PC-9 (cell line): ENCODE measurements around the gene LRP1B. TPM values are rescaled to one million over a fixed set of nuclear protein-coding genes. Genes with fewer than 3 reads are reported as not detected.

Experiments used
- BruUV-seq: library from RNA; stranded (reverse); fragments of 400-500 nt; replicated peaks from 2 replicates; lab custom pipeline; 2021; lab: Mats Ljungman, UMichigan
- CTCF ChIA-PET: fragments of 300-600 bp; sonication (Branson Sonifier 250); formaldehyde crosslinking; loops from one replicate; lab custom pipeline; 2022; ENCODE audit warnings: antibody characterized with exemption; lab: Charles Lee
- POLR2A ChIA-PET: fragments of 300-600 bp; sonication (Branson Sonifier 250); formaldehyde crosslinking; loops from one replicate; lab custom pipeline; 2022; ENCODE audit warnings: antibody characterized with exemption; ENCODE audit not compliant: unreplicated experiment; lab: Charles Lee
- DNase-seq, 2 experiments: peaks; one replicate each; pipeline versions ENCODE4 v3.0.0 to v3.0.0-alpha.2; 2015 to 2022; ENCODE audit warnings: mixed read lengths in 1 of 2
- H2AFZ ChIP-seq: fragments of 200-600 bp; sonication (generic); 2 replicates; pipeline ENCODE4 v1.8.1; 2017; ENCODE audit warnings: antibody characterized with exemption
- H3F3A ChIP-seq: fragments of 200-600 bp; sonication (generic); 2 replicates; pipeline ENCODE4 v1.8.1; 2017; ENCODE audit warnings: antibody characterized with exemption, mild to moderate bottlenecking, low read depth; ENCODE audit not compliant: insufficient read depth
- H3K27ac ChIP-seq: fragments of 200-600 bp; sonication (generic); 2 replicates; pipeline ENCODE4 v1.6.1; 2016; ENCODE audit warnings: mixed run types
- H3K27me3 ChIP-seq: fragments of 200-600 bp; sonication (generic); 2 replicates; pipeline ENCODE4 v1.6.1; 2016; ENCODE audit warnings: low read depth, mixed run types; ENCODE audit not compliant: insufficient read depth
- H3K36me3 ChIP-seq: fragments of 200-600 bp; sonication (generic); 2 replicates; pipeline ENCODE4 v1.6.1; 2016; ENCODE audit warnings: low read depth, mixed run types
- H3K4me1 ChIP-seq: fragments of 200-600 bp; sonication (generic); replicated peaks from 2 replicates; pipeline ENCODE4 v1.6.1; 2016; ENCODE audit warnings: mixed run types; ENCODE audit not compliant: insufficient read depth
- H3K4me2 ChIP-seq: fragments of 200-600 bp; sonication (generic); 2 replicates; pipeline ENCODE4 v1.6.1; 2017; ENCODE audit warnings: mixed run types
- H3K4me3 ChIP-seq: fragments of 200-600 bp; sonication (generic); 2 replicates; pipeline ENCODE4 v1.6.1; 2016; ENCODE audit warnings: mixed run types
- H3K79me2 ChIP-seq: fragments of 200-600 bp; sonication (generic); 2 replicates; pipeline ENCODE4 v1.6.1; 2017; ENCODE audit warnings: low read depth, mixed run types
- H3K9me2 ChIP-seq: fragments of 200-600 bp; sonication (generic); 2 replicates; pipeline ENCODE4 v1.8.1; 2017; ENCODE audit warnings: mild to moderate bottlenecking; ENCODE audit not compliant: insufficient read depth
- H3K9me3 ChIP-seq: fragments of 200-600 bp; sonication (generic); 2 replicates; pipeline ENCODE4 v1.8.1; 2016; ENCODE audit warnings: low read depth; ENCODE audit not compliant: insufficient read depth
- H4K20me1 ChIP-seq: fragments of 200-600 bp; sonication (generic); 2 replicates; pipeline ENCODE4 v1.8.1; 2017; ENCODE audit not compliant: insufficient read depth
- EZH2 ChIP-seq: fragments of 200-600 bp; sonication (generic); IDR thresholded peaks from 2 replicates; pipeline ENCODE4 v1.8.0; 2017; ENCODE audit warnings: antibody characterized with exemption, low read depth
- intact Hi-C: fragments of 100-400 bp; cut with micrococcal nuclease; formaldehyde crosslinking; loops from one replicate; pipeline ENCODE4 v1.10.0; 2022; ENCODE audit not compliant: unreplicated experiment
- total RNA-seq: library from RNA; stranded (reverse); gene quantifications from 2 replicates; pipeline ENCODE4 v1.2.3, GENCODE V29; 2021
- TF ChIP-seq, protein P1 (sequence below): fragments of 200-600 bp; sonication (generic); conservative IDR thresholded peaks from 2 replicates; pipeline ENCODE4 v1.6.1; 2017; ENCODE audit warnings: mixed run types, antibody characterized with exemption, mild to moderate bottlenecking, moderate library complexity

The LRP1B gene
- total RNA-seq, 1 experiment from 2014 or later, result 1.7 TPM

DNA sequence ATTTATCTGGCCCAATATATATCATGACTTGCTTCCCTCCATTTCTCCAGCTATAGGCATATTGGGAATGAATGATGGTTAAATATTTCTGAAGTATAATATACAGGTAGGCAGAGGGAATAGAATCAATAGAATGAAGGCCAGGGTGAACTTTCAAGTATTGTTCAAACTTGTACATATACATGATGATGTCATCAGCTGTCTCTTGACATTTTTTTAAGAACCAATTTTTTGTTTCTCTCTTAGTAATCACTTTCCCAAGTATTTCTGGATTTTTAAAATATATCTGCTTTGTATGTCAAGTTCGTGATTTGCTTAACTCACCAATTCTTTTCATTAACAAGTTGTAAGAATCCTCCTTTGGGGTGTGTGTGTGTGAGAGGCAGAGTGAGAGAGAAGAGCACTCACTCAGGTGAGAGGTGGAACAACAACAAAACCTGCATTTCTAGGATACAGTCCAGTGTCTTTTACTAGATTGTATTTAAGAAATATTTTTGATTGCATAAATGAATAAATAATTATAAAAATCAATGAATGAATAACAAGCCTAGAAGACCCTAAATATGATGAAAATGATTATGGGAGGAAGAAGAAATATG, 1239.1 kb downstream of the LRP1B start:
- ChIA-PET CTCF (no interaction called here), POLR2A (no interaction called here)
- no peaks in the 10 kb centered on the region for H3K9me3 ChIP-seq
- intact Hi-C loops, result no loop called here
- no TSS peak for BruUV-seq
- no peak overlapping the region for H3K27ac ChIP-seq
- H3K27me3 ChIP-seq, result no peaks in the 10 kb centered on the region
- H3K36me3 ChIP-seq, result no peaks in the 10 kb centered on the region
- H3K9me2 ChIP-seq, result no peaks in the 10 kb centered on the region
- no peak overlapping the region for H3K4me2 ChIP-seq
- H2AFZ ChIP-seq, result no peak overlapping the region
- TF ChIP-seq EZH2, result no peak
- TF ChIP-seq, protein P1, sequence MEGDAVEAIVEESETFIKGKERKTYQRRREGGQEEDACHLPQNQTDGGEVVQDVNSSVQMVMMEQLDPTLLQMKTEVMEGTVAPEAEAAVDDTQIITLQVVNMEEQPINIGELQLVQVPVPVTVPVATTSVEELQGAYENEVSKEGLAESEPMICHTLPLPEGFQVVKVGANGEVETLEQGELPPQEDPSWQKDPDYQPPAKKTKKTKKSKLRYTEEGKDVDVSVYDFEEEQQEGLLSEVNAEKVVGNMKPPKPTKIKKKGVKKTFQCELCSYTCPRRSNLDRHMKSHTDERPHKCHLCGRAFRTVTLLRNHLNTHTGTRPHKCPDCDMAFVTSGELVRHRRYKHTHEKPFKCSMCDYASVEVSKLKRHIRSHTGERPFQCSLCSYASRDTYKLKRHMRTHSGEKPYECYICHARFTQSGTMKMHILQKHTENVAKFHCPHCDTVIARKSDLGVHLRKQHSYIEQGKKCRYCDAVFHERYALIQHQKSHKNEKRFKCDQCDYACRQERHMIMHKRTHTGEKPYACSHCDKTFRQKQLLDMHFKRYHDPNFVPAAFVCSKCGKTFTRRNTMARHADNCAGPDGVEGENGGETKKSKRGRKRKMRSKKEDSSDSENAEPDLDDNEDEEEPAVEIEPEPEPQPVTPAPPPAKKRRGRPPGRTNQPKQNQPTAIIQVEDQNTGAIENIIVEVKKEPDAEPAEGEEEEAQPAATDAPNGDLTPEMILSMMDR, result no peak; the same call in 1 of the 2 replicates
- no peak for DNase-seq
- no peak overlapping the region for H3K4me3 ChIP-seq
- H3K79me2 ChIP-seq, result no peaks in the 10 kb centered on the region
- no peaks in the 10 kb centered on the region for H3F3A ChIP-seq
- H3K4me1 ChIP-seq, result no peaks in the 10 kb centered on the region
- no peaks in the 10 kb centered on the region for H4K20me1 ChIP-seq

DNA sequence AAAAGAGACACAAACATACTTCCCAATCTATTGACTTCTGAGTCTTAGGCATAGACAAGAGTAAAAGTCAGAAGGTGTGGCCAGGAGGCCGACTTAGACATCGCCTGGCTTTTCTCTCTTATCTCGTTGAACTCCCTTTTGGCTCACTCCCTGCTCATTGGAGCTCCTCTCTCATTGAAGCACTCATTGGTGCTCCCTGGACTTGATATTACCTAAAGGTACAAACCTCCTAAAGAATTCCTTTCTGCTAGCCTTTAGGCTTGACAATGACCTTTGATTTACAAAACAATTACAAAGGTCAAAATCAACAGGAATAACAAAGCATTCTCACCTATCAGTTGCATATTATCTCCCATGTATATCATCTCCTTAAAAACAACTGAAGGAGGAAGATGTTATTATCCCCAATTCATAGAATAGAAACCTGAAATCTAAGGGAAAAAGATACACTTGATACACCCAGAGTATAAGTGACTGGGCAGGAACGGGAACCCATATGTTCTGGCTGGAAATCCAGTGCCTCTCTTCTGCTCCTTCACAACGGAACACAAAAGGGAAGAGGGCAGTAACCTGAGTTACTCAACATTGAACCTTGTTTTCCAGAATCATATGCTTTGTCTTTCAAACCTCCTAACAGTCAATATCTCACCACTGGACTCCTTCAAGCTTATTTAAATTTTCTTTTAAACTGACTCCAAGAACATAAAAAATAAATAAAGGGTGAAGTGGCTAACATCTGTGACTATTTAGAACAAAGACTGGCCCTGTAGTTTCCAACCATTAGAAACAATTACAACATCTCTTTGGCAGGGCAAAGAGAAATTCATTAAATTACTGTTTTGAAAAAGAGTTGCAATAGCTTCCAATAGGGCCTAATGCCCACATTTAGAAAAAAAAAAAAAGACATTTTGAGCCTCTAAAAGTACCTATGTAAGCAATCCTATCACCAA, 1247.9 kb downstream of the LRP1B start:
- Histone ChIP-seq H3K79me2 (no peaks in the 10 kb centered on the region), H3K9me2 (no peaks in the 10 kb centered on the region), H3K36me3 (no peaks in the 10 kb centered on the region), H4K20me1 (no peaks in the 10 kb centered on the region), H3K9me3 (no peaks in the 10 kb centered on the region), H3F3A (no peaks in the 10 kb centered on the region), H3K4me3 (no peak overlapping the region), H3K4me1 (no peaks in the 10 kb centered on the region), H3K4me2 (no peak overlapping the region), H3K27ac (no peak overlapping the region), H3K27me3 (no peaks in the 10 kb centered on the region), H2AFZ (no peak overlapping the region)
- intact Hi-C loops, result no loop called here
- DNase-seq, result no peak
- POLR2A ChIA-PET, result no interaction called here
- BruUV-seq, result no TSS peak
- CTCF ChIA-PET, result no interaction called here
- TF ChIP-seq, protein P1, result no peak
- TF ChIP-seq EZH2, result no peak

DNA sequence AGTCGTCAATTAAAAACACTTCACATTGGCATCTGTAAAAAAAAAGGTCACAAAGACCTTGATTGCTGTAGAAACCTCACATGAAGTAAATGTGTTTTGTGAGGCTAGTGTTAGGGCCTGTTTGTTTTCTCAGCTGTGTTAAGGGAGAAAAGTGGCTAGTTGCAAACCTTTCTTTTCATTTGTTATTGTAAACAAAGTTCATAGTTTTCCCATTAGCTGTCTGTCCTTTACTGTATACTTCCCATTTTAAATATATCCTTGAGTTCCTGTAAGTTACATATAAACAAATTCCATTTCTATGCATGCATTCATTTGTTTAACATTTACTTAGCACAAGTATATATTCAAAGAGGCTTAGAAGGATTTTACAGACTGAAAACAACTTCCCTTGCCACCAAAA, 1250.2 kb downstream of the LRP1B start:
- CTCF ChIA-PET, result no interaction called here
- Histone ChIP-seq H3K4me2 (no peak overlapping the region), H3K4me1 (no peaks in the 10 kb centered on the region), H3F3A (no peaks in the 10 kb centered on the region), H3K9me3 (no peaks in the 10 kb centered on the region), H3K79me2 (no peaks in the 10 kb centered on the region), H4K20me1 (no peaks in the 10 kb centered on the region), H3K4me3 (no peak overlapping the region), H3K36me3 (no peaks in the 10 kb centered on the region), H3K27ac (no peak overlapping the region), H3K27me3 (no peaks in the 10 kb centered on the region), H2AFZ (no peak overlapping the region), H3K9me2 (no peaks in the 10 kb centered on the region)
- no TSS peak for BruUV-seq
- POLR2A ChIA-PET, result no interaction called here
- TF ChIP-seq, protein P1, result no peak
- TF ChIP-seq EZH2, result no peak
- DNase-seq, result no peak
- intact Hi-C loops, result no loop called here
